GM12873 (cell line): ENCODE measurements around the gene RDX.

Experiments
- TF ChIP-seq, protein P1 (sequence below): IDR thresholded peaks from 2 replicates; pipeline ENCODE4 v1.5.1; 2012; ENCODE audit warnings: low read depth, mild to moderate bottlenecking, moderate library complexity, low read length, control low read depth; ENCODE audit not compliant: insufficient read depth; ENCODE audit errors: missing control alignments

The RDX gene

GRCh38 chr11:110317516-110317932 is 21.1 kb upstream of the RDX start:
- TF ChIP-seq, protein P1, sequence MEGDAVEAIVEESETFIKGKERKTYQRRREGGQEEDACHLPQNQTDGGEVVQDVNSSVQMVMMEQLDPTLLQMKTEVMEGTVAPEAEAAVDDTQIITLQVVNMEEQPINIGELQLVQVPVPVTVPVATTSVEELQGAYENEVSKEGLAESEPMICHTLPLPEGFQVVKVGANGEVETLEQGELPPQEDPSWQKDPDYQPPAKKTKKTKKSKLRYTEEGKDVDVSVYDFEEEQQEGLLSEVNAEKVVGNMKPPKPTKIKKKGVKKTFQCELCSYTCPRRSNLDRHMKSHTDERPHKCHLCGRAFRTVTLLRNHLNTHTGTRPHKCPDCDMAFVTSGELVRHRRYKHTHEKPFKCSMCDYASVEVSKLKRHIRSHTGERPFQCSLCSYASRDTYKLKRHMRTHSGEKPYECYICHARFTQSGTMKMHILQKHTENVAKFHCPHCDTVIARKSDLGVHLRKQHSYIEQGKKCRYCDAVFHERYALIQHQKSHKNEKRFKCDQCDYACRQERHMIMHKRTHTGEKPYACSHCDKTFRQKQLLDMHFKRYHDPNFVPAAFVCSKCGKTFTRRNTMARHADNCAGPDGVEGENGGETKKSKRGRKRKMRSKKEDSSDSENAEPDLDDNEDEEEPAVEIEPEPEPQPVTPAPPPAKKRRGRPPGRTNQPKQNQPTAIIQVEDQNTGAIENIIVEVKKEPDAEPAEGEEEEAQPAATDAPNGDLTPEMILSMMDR = no peak

DNA sequence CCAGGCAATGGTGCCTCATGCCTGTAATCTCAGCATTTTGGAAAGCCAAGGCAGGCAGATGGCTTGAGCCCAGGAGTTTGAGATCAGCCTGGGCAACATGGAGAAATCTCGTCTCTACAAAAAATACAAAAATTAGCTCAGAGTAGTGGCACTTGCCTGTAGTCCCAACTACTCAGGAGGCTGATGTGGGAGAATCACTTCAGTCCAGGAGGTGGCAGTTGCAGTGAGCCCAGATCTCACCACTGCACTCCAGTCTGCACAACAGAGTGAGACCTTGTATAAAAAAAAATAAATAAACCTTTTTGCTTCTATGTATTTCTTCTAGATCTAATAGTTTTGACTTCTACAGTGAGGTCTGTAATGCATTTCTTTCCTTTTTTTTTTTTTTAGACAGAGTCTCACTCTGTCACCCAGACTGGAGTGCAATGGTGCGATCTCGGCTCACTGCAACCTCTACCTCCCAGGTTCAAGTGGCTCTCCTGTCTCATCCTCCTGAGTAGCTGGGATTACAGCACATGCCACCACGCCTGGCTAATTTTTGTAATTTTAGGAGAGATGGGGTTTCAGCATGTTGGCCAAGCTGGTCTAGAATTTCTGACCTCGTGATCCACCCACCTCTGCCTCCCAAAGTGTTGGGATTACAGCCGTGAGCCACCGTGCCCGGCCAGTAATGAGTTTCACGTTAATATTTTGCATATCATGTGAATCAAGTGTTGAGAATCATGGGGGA is 18.1 kb upstream of the RDX start:
- TF ChIP-seq, protein P1 = no peak

- TF ChIP-seq, protein P1 = no peak
These were observed 16.3 kb upstream of the RDX start for GRCh38 chr11:110312670-110313069.

DNA sequence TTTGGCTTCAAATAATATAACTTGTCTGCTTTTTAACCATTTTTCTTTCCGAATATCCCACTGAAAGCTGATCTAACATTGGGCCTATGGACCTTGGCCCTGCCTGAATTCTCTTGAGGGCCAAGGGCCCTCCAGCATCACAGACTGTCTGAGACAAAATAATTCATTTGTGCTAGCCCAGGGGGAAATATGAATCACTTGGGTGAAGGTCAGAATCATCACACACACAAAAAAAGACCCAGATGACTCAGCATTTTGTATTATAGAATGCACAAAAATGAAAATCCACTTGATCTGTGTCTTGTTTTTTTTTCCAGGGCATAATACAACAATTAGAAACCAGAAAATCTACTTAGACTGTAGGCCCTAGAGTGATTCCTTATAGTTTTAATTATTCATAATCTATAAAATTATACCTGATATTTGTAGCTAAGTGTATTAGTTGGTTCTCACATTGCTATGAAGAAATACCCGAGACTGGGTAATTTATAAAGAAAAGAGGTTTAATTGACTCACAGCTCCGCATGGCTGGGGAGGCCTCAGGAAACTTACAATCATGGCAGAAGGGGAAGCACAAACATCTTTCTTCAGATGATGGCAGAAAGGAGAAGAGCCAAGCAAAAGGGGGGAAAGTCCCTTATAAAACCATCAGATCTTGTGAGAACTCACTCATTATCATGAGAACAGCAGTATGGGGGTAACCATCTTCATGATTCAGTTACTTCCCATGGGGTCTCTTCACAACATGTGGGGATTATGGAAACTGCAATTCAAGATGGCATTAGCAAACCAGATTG is 15.6 kb upstream of the RDX start:
- TF ChIP-seq, protein P1 = no peak

DNA sequence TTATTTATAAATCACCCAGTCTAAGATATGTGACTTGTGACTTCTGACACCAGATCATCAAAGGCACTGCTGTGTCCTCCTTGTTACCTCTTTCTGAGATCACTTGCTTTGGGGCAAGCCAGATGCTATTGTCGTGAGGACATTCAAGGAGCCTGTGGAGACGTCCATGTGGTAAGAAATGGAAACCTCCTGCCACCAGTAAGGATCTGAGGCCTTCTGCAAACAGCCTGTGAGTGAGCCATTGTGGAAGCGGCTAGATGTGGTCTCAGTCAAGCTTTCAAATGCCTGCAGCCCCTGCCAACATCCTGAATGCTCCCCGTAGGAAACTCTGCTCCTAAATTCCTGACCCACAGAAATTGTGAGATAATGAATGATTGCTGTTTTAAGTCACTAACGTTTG is 11.7 kb upstream of the RDX start:
- TF ChIP-seq, protein P1 = no peak

GRCh38 chr11:110305169-110306018 is 9.0 kb upstream of the RDX start:
- TF ChIP-seq, protein P1 = no peak
